PC-3 (cell line): ENCODE data around the gene SEPTIN1.
A peak's percentile ranks its signal among the peaks of the same experiment; 100 is the strongest.

Experiments
- CTCF ChIP-seq: fragments of 300-600 bp; sonication (generic); conservative IDR thresholded peaks from 2 replicates; pipeline ENCODE4 v1.5.1; 2017; ENCODE audit warnings: antibody characterized with exemption, low read depth, mild to moderate bottlenecking, low read length
- EZH2 ChIP-seq: fragments of 300-600 bp; sonication (generic); IDR thresholded peaks from one replicate; pipeline ENCODE4 v1.6.1; 2017; ENCODE audit warnings: antibody characterized with exemption, mild to moderate bottlenecking, low read length; ENCODE audit not compliant: unreplicated experiment
- EZH2phosphoT487 ChIP-seq: fragments of 300-600 bp; sonication (generic); IDR thresholded peaks from 2 replicates; pipeline ENCODE4 v1.6.1; 2018; ENCODE audit warnings: mild to moderate bottlenecking, antibody characterized with exemption, low read length, borderline replicate concordance

DNA sequence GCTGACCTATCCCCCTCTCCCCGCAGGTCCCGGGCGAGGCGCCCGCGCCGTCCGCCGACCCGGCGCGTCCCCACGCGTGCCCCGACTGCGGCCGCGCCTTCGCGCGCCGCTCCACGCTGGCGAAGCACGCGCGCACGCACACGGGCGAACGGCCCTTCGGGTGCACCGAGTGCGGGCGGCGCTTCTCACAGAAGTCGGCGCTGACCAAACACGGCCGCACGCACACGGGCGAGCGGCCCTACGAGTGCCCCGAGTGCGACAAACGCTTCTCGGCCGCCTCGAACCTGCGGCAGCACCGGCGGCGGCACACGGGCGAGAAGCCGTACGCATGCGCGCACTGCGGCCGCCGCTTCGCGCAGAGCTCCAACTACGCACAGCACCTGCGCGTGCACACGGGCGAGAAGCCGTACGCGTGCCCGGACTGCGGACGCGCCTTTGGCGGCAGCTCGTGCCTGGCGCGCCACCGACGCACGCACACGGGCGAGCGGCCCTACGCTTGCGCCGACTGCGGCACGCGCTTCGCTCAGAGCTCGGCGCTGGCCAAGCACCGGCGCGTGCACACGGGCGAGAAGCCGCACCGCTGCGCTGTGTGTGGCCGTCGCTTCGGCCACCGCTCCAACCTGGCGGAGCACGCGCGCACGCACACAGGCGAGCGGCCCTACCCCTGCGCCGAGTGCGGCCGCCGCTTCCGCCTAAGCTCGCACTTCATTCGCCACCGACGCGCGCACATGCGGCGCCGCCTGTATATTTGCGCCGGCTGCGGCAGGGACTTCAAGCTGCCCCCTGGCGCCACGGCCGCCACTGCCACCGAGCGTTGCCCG is 35.4 kb upstream of the SEPTIN1 start:
- peak; percentile 33; the same call in 1 of the 2 replicates for TF ChIP-seq CTCF
- peak; percentile 99 for TF ChIP-seq EZH2phosphoT487
- TF ChIP-seq EZH2: no peak
